ENCODE measurements around the gene LIN28A. TPM values are rescaled to one million over a fixed set of nuclear protein-coding genes. Genes with fewer than 3 reads are reported as not detected.

LIN28A gene
- total RNA-seq, 1 donor from 2014 or later = not detected

- TF ChIP-seq, protein P1, sequence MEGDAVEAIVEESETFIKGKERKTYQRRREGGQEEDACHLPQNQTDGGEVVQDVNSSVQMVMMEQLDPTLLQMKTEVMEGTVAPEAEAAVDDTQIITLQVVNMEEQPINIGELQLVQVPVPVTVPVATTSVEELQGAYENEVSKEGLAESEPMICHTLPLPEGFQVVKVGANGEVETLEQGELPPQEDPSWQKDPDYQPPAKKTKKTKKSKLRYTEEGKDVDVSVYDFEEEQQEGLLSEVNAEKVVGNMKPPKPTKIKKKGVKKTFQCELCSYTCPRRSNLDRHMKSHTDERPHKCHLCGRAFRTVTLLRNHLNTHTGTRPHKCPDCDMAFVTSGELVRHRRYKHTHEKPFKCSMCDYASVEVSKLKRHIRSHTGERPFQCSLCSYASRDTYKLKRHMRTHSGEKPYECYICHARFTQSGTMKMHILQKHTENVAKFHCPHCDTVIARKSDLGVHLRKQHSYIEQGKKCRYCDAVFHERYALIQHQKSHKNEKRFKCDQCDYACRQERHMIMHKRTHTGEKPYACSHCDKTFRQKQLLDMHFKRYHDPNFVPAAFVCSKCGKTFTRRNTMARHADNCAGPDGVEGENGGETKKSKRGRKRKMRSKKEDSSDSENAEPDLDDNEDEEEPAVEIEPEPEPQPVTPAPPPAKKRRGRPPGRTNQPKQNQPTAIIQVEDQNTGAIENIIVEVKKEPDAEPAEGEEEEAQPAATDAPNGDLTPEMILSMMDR (IDR thresholded peaks at IDR 0.05; ENCODE audit: insufficient read depth, low read length, poor library complexity, severe bottlenecking) = no peak
- Histone ChIP-seq H3K27me3 (ENCODE audit: control insufficient read depth, insufficient read depth, low read length) (peaks cover 66% of the 10 kb centered on the region), H3K4me3 (ENCODE audit: low read depth, low read length) (no peak overlapping the region), H3K36me3 (ENCODE audit: control insufficient read depth, insufficient read depth, low read length) (no peaks in the 10 kb centered on the region)
- DNase-seq (ENCODE audit: low read depth) = no peak
Observed at GRCh38 chr1:26413031-26413430, 2.4 kb downstream of the LIN28A start.

GRCh38 chr1:26417111-26417759, 6.6 kb downstream of the LIN28A start:
- TF ChIP-seq, protein P1 (IDR thresholded peaks at IDR 0.05; ENCODE audit: insufficient read depth, low read length, poor library complexity, severe bottlenecking) = peak; percentile 96

DNA sequence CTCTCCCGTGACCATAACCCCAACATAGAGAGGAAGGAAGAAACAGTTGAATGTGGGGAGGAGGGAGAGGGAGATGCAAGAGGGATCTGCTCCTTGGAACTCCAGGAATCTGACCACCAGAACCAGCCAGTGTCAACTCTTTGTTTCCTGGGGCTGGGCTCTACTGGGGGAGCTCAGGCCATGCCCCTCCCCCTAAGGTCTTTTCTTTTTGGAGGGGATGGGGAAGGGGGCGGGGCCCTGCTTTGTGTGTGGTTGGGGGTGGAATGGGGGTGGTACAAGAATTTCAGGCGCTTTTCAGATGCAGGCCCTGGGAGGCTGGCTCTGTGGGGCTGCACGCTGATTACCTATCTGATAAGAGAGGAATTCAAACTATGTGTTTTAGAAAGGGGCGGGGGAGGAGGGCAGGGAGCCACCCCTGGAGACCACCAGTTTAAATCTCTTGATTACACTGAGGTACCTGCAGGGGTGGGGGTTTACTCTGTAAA, 8.3 kb downstream of the LIN28A start:
- TF ChIP-seq, protein P1 (IDR thresholded peaks at IDR 0.05; ENCODE audit: insufficient read depth, low read length, poor library complexity, severe bottlenecking) = no peak
- peaks cover 25% of the 10 kb centered on the region for H3K27me3 ChIP-seq (ENCODE audit: control insufficient read depth, insufficient read depth, low read length)
- no peaks in the 10 kb centered on the region for H3K36me3 ChIP-seq (ENCODE audit: control insufficient read depth, insufficient read depth, low read length)
- no peak for DNase-seq (ENCODE audit: low read depth)
- H3K4me3 ChIP-seq (ENCODE audit: low read depth, low read length) = no peak overlapping the region

More at GRCh38 chr1:26417111-26417759, 6.6 kb downstream of the LIN28A start:
- Histone ChIP-seq H3K27me3 (ENCODE audit: control insufficient read depth, insufficient read depth, low read length) (peaks cover 39% of the 10 kb centered on the region), H3K4me3 (ENCODE audit: low read depth, low read length) (no peak overlapping the region), H3K36me3 (ENCODE audit: control insufficient read depth, insufficient read depth, low read length) (no peaks in the 10 kb centered on the region)
- DNase-seq (ENCODE audit: low read depth) = no peak

DNA sequence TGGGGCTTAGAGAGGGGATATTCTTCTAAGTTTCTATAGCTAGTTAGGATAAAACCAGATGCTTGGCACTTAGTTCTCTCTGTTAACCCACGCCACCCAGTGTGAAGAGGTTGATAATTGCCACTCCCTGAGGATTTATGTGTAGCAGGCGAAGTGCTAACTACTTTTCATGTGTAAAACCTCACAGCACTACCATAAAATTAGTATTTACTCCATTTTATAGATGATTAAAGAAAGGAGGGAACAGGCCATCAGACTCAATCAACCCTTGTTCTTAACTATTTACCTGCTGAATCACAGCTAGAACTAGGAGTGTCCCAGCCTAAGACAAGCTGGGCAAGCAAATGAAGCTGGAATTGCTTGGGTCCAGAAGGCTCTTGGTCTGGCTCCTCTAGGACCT, 8.9 kb downstream of the LIN28A start:
- TF ChIP-seq, protein P1 (IDR thresholded peaks at IDR 0.05; ENCODE audit: insufficient read depth, low read length, poor library complexity, severe bottlenecking) = no peak
- Histone ChIP-seq H3K27me3 (ENCODE audit: control insufficient read depth, insufficient read depth, low read length) (peaks cover 20% of the 10 kb centered on the region), H3K36me3 (ENCODE audit: control insufficient read depth, insufficient read depth, low read length) (no peaks in the 10 kb centered on the region), H3K4me3 (ENCODE audit: low read depth, low read length) (no peak overlapping the region)
- DNase-seq (ENCODE audit: low read depth) = no peak

GRCh38 chr1:26429721-26430120, 19.1 kb downstream of the LIN28A start:
- DNase-seq (ENCODE audit: low read depth) = no peak
- TF ChIP-seq, protein P1 (IDR thresholded peaks at IDR 0.05; ENCODE audit: insufficient read depth, low read length, poor library complexity, severe bottlenecking) = no peak
- H3K4me3 ChIP-seq (ENCODE audit: low read depth, low read length) = no peak overlapping the region
- no peaks in the 10 kb centered on the region for H3K36me3 ChIP-seq (ENCODE audit: control insufficient read depth, insufficient read depth, low read length)
- H3K27me3 ChIP-seq (ENCODE audit: control insufficient read depth, insufficient read depth, low read length) = peaks cover 2% of the 10 kb centered on the region

All from kidney epithelial cell (primary cell).